Pancreas (tissue), 10 donors: Measurements from ENCODE around the gene RABGAP1L. TPM values are rescaled to one million over a fixed set of nuclear protein-coding genes. Genes with fewer than 3 reads are reported as not detected.

Experiments used
- ATAC-seq, 4 donors: fragments of 200-7000 bp; cut with Tn5 transposase; one replicate each; pipeline versions ENCODE4 v1.8.0 to v1.9.1; 2020; ENCODE audit warnings: mild to moderate bottlenecking in 4 of 4, moderate library complexity in 4 of 4
- DNase-seq, 6 donors: peaks; one replicate each; pipeline ENCODE4 v3.0.0-alpha.2; 2020
- FAIRE-seq: peaks from 2 replicates; lab custom pipeline; 2012; peaks lifted over from hg19 to GRCh38; lab: Jason Lieb, UNC
- H3K27ac ChIP-seq, 4 donors: fragments of 200-600 bp; sonication (generic); 1 replicate in 3 of 4; 2 replicates in 1 of 4; pipeline versions ENCODE4 v1.5.0 to v1.8.0; 2020
- H3K27me3 ChIP-seq, 4 donors: fragments of 200-600 bp; one replicate each; pipeline ENCODE4 v1.8.0; 2021
- H3K36me3 ChIP-seq, 3 donors: fragments of 200-600 bp; sonication (generic) in 1 of 3; one replicate each; pipeline versions ENCODE4 v1.5.0 to v1.8.0; 2020 to 2021
- H3K4me1 ChIP-seq, 3 donors: fragments of 200-600 bp; one replicate each; pipeline ENCODE4 v1.8.0; 2021
- H3K4me3 ChIP-seq, 4 donors: fragments of 200-600 bp; sonication (generic) in 2 of 4; one replicate each; pipeline versions ENCODE4 v1.5.0 to v1.8.0; 2020 to 2021
- H3K9me3 ChIP-seq, 4 donors: fragments of 200-600 bp; one replicate each; pipeline ENCODE4 v1.8.0; 2021
- WGBS, 2 donors: extraction: QIAGEN DNeasy Blood & Tissue Kit; methylation state at CpG; one replicate each; pipeline ENCODE4 v1.1.7; 2013; 5-methylcytosine and 5-hydroxymethylcytosine counted together
- intact Hi-C, 3 donors: fragments of 100-400 bp; cut with DNase I; formaldehyde crosslinking; loops; one replicate each; pipeline versions ENCODE4 v1.11.1 to v1.14.2; 2022
- polyA plus RNA-seq, 2 donors: library from polyadenylated mRNA; stranded (reverse); fragments of 200-250 nt; gene quantifications; one replicate each; pipeline ENCODE4 v1.2.3, GENCODE V29; 2013
- total RNA-seq, 6 donors: library from RNA; stranded (reverse); fragmentation: NEBNext Ultra II Directional in 4 of 6; extraction: Animal tissue kit (Norgen Biotek cat#: 25700) in 4 of 6; gene quantifications; one replicate each; pipeline versions ENCODE4 v1.2.1 to v1.2.4, GENCODE V29; 2021 to 2023
- TF ChIP-seq, protein P1 (sequence below), 4 donors: fragments of 200-600 bp; sonication (generic) in 3 of 4; IDR thresholded peaks; one replicate each; pipeline versions ENCODE4 v1.5.0 to v1.8.0; 2021; ENCODE audit warnings: antibody characterized with exemption in 4 of 4
- donor health status: healthy with polysubstance abuse.
- donor health status: DM: no; HTN: no; CAD: no; lungs with moderate emphysema.
- donor health status: DM: no; HTN: no; CAD: no.
- donor health status: control.
- donor health status: control.
- donor health status: Bipolar disorder and iron deficiency.
- donor health status: DM: yes; HTN: yes; CAD: no.
- donor health status: DM: no; HTN: no; CAD: no.
- donor health status: DM: no; HTN: no; CAD: no.
- donor health status: DM: yes; HTN: yes; CAD: no.

RABGAP1L gene
- total and polyA plus RNA-seq, 8 donors: 13.9 to 64.8 (median 36.1) TPM

DNA sequence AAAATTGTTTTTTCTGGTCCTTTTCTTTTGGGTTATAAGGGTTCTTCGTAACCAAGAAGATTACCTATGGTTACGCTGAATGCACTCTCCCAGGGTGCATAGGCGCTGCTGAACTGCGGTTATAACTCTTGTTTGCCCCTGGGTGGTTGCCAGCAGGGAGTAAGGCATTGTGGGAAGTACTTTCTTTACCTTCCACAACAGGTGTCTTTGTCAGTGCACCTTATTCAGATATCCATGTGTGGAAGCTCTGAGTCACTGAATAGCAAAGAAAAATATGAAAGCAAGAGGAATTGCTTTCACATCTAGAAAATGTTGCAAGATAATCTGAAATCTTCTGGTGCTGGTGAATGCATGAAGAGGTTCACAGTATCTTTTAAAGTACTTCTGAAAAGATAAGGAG, 716.0 kb downstream of the RABGAP1L start:
- DNase-seq (peak; percentile 79 to 89 (median 85)), FAIRE-seq (no peak), ATAC-seq (peak; percentile 84 to 89 (median 86))
- Histone ChIP-seq H3K9me3 (no peaks in the 10 kb centered on the region), H3K27me3 (no peaks in the 10 kb centered on the region), H3K4me1 (peaks cover 0 to 10% (median 6%) of the 10 kb centered on the region in 3 donors), H3K4me3 (peak overlapping the region in 3 of 4 donors; percentile 20 to 48 (median 40)), H3K36me3 (no peaks in the 10 kb centered on the region), H3K27ac (peak overlapping the region; percentile 31 to 93 (median 70))
- TF ChIP-seq, protein P1, sequence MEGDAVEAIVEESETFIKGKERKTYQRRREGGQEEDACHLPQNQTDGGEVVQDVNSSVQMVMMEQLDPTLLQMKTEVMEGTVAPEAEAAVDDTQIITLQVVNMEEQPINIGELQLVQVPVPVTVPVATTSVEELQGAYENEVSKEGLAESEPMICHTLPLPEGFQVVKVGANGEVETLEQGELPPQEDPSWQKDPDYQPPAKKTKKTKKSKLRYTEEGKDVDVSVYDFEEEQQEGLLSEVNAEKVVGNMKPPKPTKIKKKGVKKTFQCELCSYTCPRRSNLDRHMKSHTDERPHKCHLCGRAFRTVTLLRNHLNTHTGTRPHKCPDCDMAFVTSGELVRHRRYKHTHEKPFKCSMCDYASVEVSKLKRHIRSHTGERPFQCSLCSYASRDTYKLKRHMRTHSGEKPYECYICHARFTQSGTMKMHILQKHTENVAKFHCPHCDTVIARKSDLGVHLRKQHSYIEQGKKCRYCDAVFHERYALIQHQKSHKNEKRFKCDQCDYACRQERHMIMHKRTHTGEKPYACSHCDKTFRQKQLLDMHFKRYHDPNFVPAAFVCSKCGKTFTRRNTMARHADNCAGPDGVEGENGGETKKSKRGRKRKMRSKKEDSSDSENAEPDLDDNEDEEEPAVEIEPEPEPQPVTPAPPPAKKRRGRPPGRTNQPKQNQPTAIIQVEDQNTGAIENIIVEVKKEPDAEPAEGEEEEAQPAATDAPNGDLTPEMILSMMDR (IDR thresholded peaks at IDR 0.05): no peak
- intact Hi-C loops: no loop called here
- 10 to 17% methylated on average over 4 of the region's 4 CpGs for WGBS, 2 donors

DNA sequence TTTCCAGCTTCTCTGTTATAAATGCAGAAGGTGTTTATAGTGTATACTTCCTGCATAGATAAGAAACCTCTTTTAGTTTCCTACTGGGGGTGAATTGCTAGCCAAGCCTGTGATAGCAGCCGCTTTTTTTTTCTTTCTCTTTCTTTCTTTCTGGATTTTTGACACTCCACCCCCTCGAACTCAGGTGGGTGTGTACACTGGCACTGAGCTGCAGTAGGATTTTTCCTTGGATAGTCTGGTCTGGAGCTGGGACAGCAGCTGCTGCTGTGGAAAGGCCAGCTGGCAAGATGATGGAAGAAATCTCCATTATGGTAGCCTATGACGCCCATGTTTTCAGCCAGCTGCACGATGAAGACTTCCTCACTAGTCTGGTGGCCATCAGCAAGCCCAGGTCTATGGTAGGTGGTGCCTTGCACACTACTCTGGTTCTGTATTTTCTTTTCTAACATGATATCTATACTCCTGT, 717.9 kb downstream of the RABGAP1L start:
- intact Hi-C loops: no loop called here
- H3K36me3 ChIP-seq: no peaks in the 10 kb centered on the region
- H3K27ac ChIP-seq: peak overlapping the region; percentile 40 to 93 (median 74)
- ATAC-seq (peak; percentile 51 to 73 (median 56)), DNase-seq (peak in 5 of 6 donors; percentile 40 to 59 (median 54)), FAIRE-seq (no peak)
- peaks cover 0 to 12% (median 0%) of the 10 kb centered on the region in 3 donors for H3K4me1 ChIP-seq
- WGBS, 2 donors: 10 to 13% methylated on average over 4 of the region's 4 CpGs
- H3K27me3 ChIP-seq: no peaks in the 10 kb centered on the region
- TF ChIP-seq, protein P1 (IDR thresholded peaks at IDR 0.05): no peak
- no peaks in the 10 kb centered on the region for H3K9me3 ChIP-seq
- peak overlapping the region; percentile 8 to 48 (median 30) for H3K4me3 ChIP-seq

DNA sequence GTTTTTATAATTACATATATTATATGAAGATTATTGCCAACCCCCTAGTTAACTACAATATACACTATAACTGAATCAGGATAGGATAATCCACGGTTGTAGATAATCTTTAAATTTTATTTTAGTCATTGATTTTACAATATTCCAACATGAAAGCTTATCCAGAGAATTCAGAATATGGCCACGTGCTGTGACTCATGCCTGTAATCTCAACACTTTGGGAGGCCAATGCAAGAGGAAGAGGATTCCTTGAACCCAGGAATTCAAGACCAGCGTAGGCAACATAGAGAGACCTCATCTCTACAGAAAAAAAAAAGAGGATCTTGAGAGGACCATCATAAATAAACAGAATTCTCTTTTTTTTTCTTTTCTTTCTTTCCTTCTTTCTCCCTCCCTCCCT, 720.9 kb downstream of the RABGAP1L start:
- intact Hi-C loops: loop anchor here in 1 of 3 donors (10.0 kb wide), 2 partner anchors 65 to 105 kb away; no protein-coding TSS in a partner anchor
- Histone ChIP-seq H3K4me1 (peaks cover 6 to 29% (median 10%) of the 10 kb centered on the region in 3 donors), H3K27ac (no peak overlapping the region), H3K9me3 (no peaks in the 10 kb centered on the region), H3K4me3 (no peak overlapping the region), H3K36me3 (no peaks in the 10 kb centered on the region), H3K27me3 (no peaks in the 10 kb centered on the region)
- TF ChIP-seq, protein P1 (IDR thresholded peaks at IDR 0.05): no peak
- ATAC-seq (no peak), DNase-seq (no peak), FAIRE-seq (no peak)
- WGBS, 2 donors: 62 to 71% methylated on average over 3 of the region's 3 CpGs

DNA sequence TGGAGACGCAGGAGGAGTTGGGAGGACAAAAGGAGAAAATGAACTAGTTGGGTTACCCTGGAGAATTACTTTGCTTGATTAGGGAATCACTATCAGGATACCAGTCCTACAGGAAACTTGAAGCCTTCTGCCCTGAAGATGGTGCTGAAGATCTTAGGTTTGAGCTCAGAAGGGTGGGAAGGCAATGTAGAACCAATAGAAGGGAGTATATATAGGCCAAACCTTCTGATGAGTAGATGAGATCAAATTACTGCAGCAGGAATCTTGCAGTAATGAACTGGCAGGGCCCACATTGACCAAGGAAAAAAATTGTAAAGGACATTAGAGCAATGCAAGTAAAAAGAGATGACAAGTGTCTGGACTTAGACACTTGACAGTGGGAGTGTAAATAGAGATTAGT, 724.1 kb downstream of the RABGAP1L start:
- no peaks in the 10 kb centered on the region for H3K36me3 ChIP-seq
- intact Hi-C loops: loop anchor here in 1 of 3 donors (10.0 kb wide), 2 partner anchors 61 to 101 kb away; no protein-coding TSS in a partner anchor
- no peak for DNase-seq
- no peak for FAIRE-seq
- H3K9me3 ChIP-seq: no peaks in the 10 kb centered on the region
- TF ChIP-seq, protein P1 (IDR thresholded peaks at IDR 0.05): no peak
- no peaks in the 10 kb centered on the region for H3K27me3 ChIP-seq
- peak overlapping the region in 1 of 4 donors; percentile 1 for H3K4me3 ChIP-seq
- WGBS, 2 donors: 86 to 96% methylated on average over 1 of the region's 1 CpG
- H3K27ac ChIP-seq: no peak overlapping the region
- H3K4me1 ChIP-seq: peaks cover 6 to 29% (median 10%) of the 10 kb centered on the region in 3 donors
- ATAC-seq: peak in 3 of 4 donors; percentile 44 to 63 (median 56)

DNA sequence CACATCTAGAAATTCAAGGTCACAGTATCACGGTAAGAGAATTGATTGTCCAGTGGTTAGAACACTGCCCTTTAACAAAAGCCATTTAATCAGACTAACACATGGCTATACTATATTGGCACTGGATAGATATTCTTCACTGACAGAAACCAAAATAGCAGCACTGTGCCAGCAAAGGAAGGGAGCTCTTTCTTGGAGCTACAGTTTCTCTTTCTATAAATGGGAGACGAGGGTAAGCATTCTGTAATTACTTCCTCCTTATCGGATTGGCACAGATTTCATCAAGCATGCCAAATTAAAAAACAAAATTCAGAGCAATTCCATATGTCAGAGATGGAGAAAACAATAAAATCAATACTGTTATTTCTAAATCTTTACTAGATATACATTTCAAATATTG, 724.7 kb downstream of the RABGAP1L start:
- Histone ChIP-seq H3K9me3 (no peaks in the 10 kb centered on the region), H3K27me3 (no peaks in the 10 kb centered on the region), H3K27ac (peak overlapping the region in 1 of 4 donors; percentile 15), H3K4me3 (peak overlapping the region in 1 of 4 donors; percentile 1), H3K36me3 (no peaks in the 10 kb centered on the region), H3K4me1 (peaks cover 6 to 29% (median 10%) of the 10 kb centered on the region in 3 donors)
- ATAC-seq (peak in 3 of 4 donors; percentile 29 to 66 (median 59)), FAIRE-seq (no peak), DNase-seq (no peak)
- WGBS, 2 donors: 1 to 6% methylated on average over 3 of the region's 3 CpGs
- intact Hi-C loops: loop anchor here in 1 of 3 donors (10.0 kb wide), 2 partner anchors 61 to 101 kb away; no protein-coding TSS in a partner anchor
- TF ChIP-seq, protein P1 (IDR thresholded peaks at IDR 0.05): no peak
